Spleen (tissue), 11 donors: Measurements from ENCODE around the gene ERBB3. TPM values are rescaled to one million over a fixed set of nuclear protein-coding genes. Genes with fewer than 3 reads are reported as not detected.
"Not testable (repeated sequence)": the region's sequence is repeated elsewhere in the genome, so short reads cannot be mapped to it uniquely, and the experiment has no call there.

ENCODE experiments used
- DNase-seq: peaks from one replicate; pipeline ENCODE4 v3.0.0-alpha.2; 2020
- H3K27ac ChIP-seq, 8 donors: fragments of 200-600 bp; sonication (generic) in 7 of 8; 1 replicate in 4 of 8; 2 replicates in 4 of 8; pipeline versions ENCODE4 v1.5.0 to v1.8.0; 2016 to 2021; ENCODE audit warnings: inconsistent platforms in 4 of 8, mild to moderate bottlenecking in 4 of 8, moderate library complexity in 1 of 8
- H3K27me3 ChIP-seq, 7 donors: fragments of 200-600 bp; sonication (generic) in 6 of 7; replicated peaks in 1 of 7; 1 replicate in 4 of 7; 2 replicates in 3 of 7; pipeline versions ENCODE4 v1.5.0 to v1.8.0; 2016 to 2021; ENCODE audit warnings: inconsistent platforms in 3 of 7, mild to moderate bottlenecking in 1 of 7
- H3K36me3 ChIP-seq, 6 donors: fragments of 200-600 bp; sonication (generic) in 5 of 6; 1 replicate in 4 of 6; 2 replicates in 2 of 6; pipeline versions ENCODE4 v1.5.0 to v1.8.0; 2016 to 2021; ENCODE audit warnings: inconsistent platforms in 2 of 6
- H3K4me1 ChIP-seq, 6 donors: fragments of 200-600 bp; sonication (generic) in 5 of 6; 1 replicate in 3 of 6; 2 replicates in 3 of 6; pipeline versions ENCODE4 v1.5.0 to v1.8.0; 2016 to 2021; ENCODE audit warnings: inconsistent platforms in 3 of 6
- H3K4me3 ChIP-seq, 8 donors: fragments of 200-600 bp; sonication (generic) in 7 of 8; 1 replicate in 4 of 8; 2 replicates in 4 of 8; pipeline versions ENCODE4 v1.5.0 to v1.8.0; 2016 to 2021; ENCODE audit warnings: inconsistent platforms in 4 of 8, mild to moderate bottlenecking in 4 of 8, moderate library complexity in 2 of 8
- H3K9me3 ChIP-seq, 8 donors: fragments of 200-600 bp; sonication (generic) in 7 of 8; 1 replicate in 4 of 8; 2 replicates in 4 of 8; pipeline versions ENCODE4 v1.5.0 to v1.8.0; 2016 to 2021; ENCODE audit warnings: inconsistent platforms in 4 of 8
- CTCF ChIP-seq, 11 experiments: fragments of 200-600 bp in 7 of 11; fragments of 450-650 bp in 4 of 11; sonication (generic) in 4 of 11; IDR thresholded peaks in 8 of 11; conservative IDR thresholded peaks in 3 of 11; 1 replicate in 7 of 11; 2 replicates in 4 of 11; pipeline versions ENCODE4 v1.4.0 to v1.8.0; 2016 to 2021; ENCODE audit warnings: antibody characterized with exemption in 11 of 11, inconsistent platforms in 4 of 11, mild to moderate bottlenecking in 1 of 11
- POLR2A ChIP-seq, 3 donors: fragments of 450-650 bp; IDR thresholded peaks; one replicate each; pipeline ENCODE4 v1.5.1; 2017; ENCODE audit warnings: antibody characterized with exemption in 3 of 3, mild to moderate bottlenecking in 1 of 3
- POLR2AphosphoS5 ChIP-seq, 3 donors: sonication (generic); formaldehyde crosslinking; IDR thresholded peaks; one replicate each; pipeline ENCODE4 v1.5.1; 2017; ENCODE audit warnings: antibody characterized with exemption in 3 of 3
- WGBS, 5 donors: extraction: QIAGEN DNeasy Blood & Tissue Kit in 3 of 5; methylation state at CpG; one replicate each; pipeline versions ENCODE4 v1.1.5 to v1.1.7; 2013 to 2018; 5-methylcytosine and 5-hydroxymethylcytosine counted together
- intact Hi-C: fragments of 100-400 bp; cut with DNase I; formaldehyde crosslinking; loops from one replicate; pipeline ENCODE4 v1.15.0; 2023; ENCODE audit warnings: low total_unique reads
- polyA plus RNA-seq, 3 donors: library from polyadenylated mRNA; stranded (reverse); fragments of 200-250 nt; gene quantifications; one replicate each; pipeline ENCODE4 v1.2.1, GENCODE V29; 2013
- total RNA-seq, 7 donors: library from RNA; depleted of rRNA in 3 of 7; stranded (reverse); fragments of >200 nt in 3 of 7; fragmentation: NEBNext Ultra II Directional in 4 of 7; extraction: Animal tissue kit (Norgen Biotek cat#: 25700) in 4 of 7; gene quantifications; one replicate each; pipeline versions ENCODE4 v1.1.0 to v1.2.1, GENCODE V29; 2016 to 2021
- donor health status: healthy with polysubstance abuse.
- donor health status: DM: no; HTN: no; CAD: no; lungs with moderate emphysema.
- donor health status: DM: no; HTN: no; CAD: no.
- donor health status: Bipolar disorder and iron deficiency.
- donor health status: healthy.
- donor health status: DM: no; HTN: no; CAD: no.
- donor health status: DM: yes; HTN: yes; CAD: no.

ERBB3 gene
- total and polyA plus RNA-seq, 10 donors: 0.17 to 2.0 (median 0.63) TPM; not detected in 3

GRCh38 chr12:56041552-56042429, 38.2 kb upstream of the ERBB3 start, which contains the start of gene RPS26:
Gene RPS26 (plus strand): TSS chr12:56041918. CDS start chr12:56042167, 249 bp downstream.
- WGBS, 5 donors: 0 to 1% (median 0%) methylated on average over 44 to 50 of the region's 50 CpGs
- Histone ChIP-seq H3K36me3 (peaks cover 0 to 42% (median 29%) of the 10 kb centered on the region in 6 donors), H3K4me3 (peak within 1 kb of the TSS; percentile 70 to 96 (median 82)), H3K9me3 (no peaks in the 10 kb centered on the region), H3K27me3 (no peaks in the 10 kb centered on the region), H3K4me1 (peaks cover 15 to 38% (median 31%) of the 10 kb centered on the region in 6 donors), H3K27ac (peak within 1 kb of the TSS; percentile 90 to 99 (median 96))
- intact Hi-C loops: loop anchor here (5.0 kb wide), 2 partner anchors 44 to 299 kb away; partner anchors contain the start of genes GDF11 and SUOX
- peak; percentile 92 to 99 (median 94) for TF ChIP-seq POLR2AphosphoS5 (IDR thresholded peaks at IDR 0.05)
- peak; percentile 60 to 87 (median 78) for TF ChIP-seq POLR2A (IDR thresholded peaks at IDR 0.05)
- peak in 9 of 11 experiments; percentile 25 to 80 (median 61) for TF ChIP-seq CTCF (IDR thresholded peaks at IDR 0.05 in 8 of 11, conservative IDR thresholded peaks at IDR 0.05 in 3 of 11)
- peak; percentile 96 for DNase-seq

GRCh38 chr12:56042430-56042813, 37.5 kb upstream of the ERBB3 start:
- DNase-seq, H3K9me3 ChIP-seq, H3K27me3 ChIP-seq: not testable (repeated sequence)
- intact Hi-C loops: loop anchor here (5.0 kb wide), 2 partner anchors 45 to 300 kb away; partner anchors contain the start of genes GDF11 and SUOX
- 0 to 3% (median 2%) methylated on average over 13 to 20 of the region's 20 CpGs for WGBS, 5 donors
- H3K27ac ChIP-seq: peak overlapping the region; percentile 90 to 99 (median 96)
- H3K4me1 ChIP-seq: peaks cover 15 to 45% (median 37%) of the 10 kb centered on the region in 6 donors
- peaks cover 0 to 38% (median 29%) of the 10 kb centered on the region in 6 donors for H3K36me3 ChIP-seq
- peak overlapping the region; percentile 70 to 96 (median 82) for H3K4me3 ChIP-seq

GRCh38 chr12:56042843-56043242, 37.1 kb upstream of the ERBB3 start:
- H3K36me3 ChIP-seq: peaks cover 0 to 38% (median 29%) of the 10 kb centered on the region in 6 donors
- H3K27me3 ChIP-seq: no peaks in the 10 kb centered on the region
- DNase-seq: no peak
- peak overlapping the region; percentile 90 to 99 (median 96) for H3K27ac ChIP-seq
- intact Hi-C loops: loop anchor here (5.0 kb wide), 2 partner anchors 46 to 301 kb away; partner anchors contain the start of genes GDF11 and SUOX
- H3K9me3 ChIP-seq: no peaks in the 10 kb centered on the region
- H3K4me1 ChIP-seq: peaks cover 15 to 46% (median 37%) of the 10 kb centered on the region in 6 donors
- 37 to 49% (median 40%) methylated on average over 9 of the region's 9 CpGs for WGBS, 5 donors
- TF ChIP-seq POLR2A (IDR thresholded peaks at IDR 0.05) (no peak), CTCF (IDR thresholded peaks at IDR 0.05 in 8 of 11, conservative IDR thresholded peaks at IDR 0.05 in 3 of 11) (no peak), POLR2AphosphoS5 (IDR thresholded peaks at IDR 0.05) (no peak)
- H3K4me3 ChIP-seq: peak overlapping the region; percentile 70 to 96 (median 82)

- peak; percentile 45 for DNase-seq
- TF ChIP-seq POLR2AphosphoS5 (IDR thresholded peaks at IDR 0.05) (peak in 1 of 3 donors; percentile 36), CTCF (IDR thresholded peaks at IDR 0.05 in 8 of 11, conservative IDR thresholded peaks at IDR 0.05 in 3 of 11) (no peak)
- no peak overlapping the region for H3K4me3 ChIP-seq
- WGBS, 5 donors: 82 to 92% (median 86%) methylated on average over 9 of the region's 9 CpGs
- no peaks in the 10 kb centered on the region for H3K27me3 ChIP-seq
- intact Hi-C loops: loop anchor here (2.0 kb wide), 1 partner anchor 59 kb away; the partner anchor contains the start of gene PA2G4
- peaks cover 12 to 39% (median 30%) of the 10 kb centered on the region in 6 donors for H3K4me1 ChIP-seq
- H3K27ac ChIP-seq: peak overlapping the region in 3 of 8 donors; percentile 9 to 36 (median 26)
- peaks cover 0 to 38% (median 29%) of the 10 kb centered on the region in 6 donors for H3K36me3 ChIP-seq
- no peaks in the 10 kb centered on the region for H3K9me3 ChIP-seq
Measured at GRCh38 chr12:56046027-56046780, 33.8 kb upstream of the ERBB3 start.
